ENCODE measurements around the gene BCKDHB.

The BCKDHB gene

DNA sequence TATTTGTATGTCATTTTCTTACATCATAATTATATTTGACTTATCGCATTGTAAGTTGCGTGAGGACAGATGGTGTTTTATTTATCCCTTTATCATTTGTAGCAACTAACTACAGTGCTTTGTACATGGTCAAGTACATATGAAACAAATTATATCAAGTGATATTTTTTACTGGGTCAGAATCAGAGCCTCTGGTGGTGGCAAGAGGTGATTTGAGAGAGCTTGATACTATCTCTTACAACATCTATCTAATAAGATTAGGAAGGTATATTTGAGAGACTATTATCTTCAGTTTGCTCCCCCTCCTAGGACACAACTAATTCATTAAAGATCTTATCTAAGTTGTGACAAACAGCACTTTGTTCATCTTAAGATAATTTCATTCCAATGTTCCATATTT is 47.7 kb downstream of the BCKDHB start:
- DNase-seq: no peak

- no peak for DNase-seq
Observed at GRCh38 chr6:80156221-80156620, 49.8 kb downstream of the BCKDHB start.

DNA sequence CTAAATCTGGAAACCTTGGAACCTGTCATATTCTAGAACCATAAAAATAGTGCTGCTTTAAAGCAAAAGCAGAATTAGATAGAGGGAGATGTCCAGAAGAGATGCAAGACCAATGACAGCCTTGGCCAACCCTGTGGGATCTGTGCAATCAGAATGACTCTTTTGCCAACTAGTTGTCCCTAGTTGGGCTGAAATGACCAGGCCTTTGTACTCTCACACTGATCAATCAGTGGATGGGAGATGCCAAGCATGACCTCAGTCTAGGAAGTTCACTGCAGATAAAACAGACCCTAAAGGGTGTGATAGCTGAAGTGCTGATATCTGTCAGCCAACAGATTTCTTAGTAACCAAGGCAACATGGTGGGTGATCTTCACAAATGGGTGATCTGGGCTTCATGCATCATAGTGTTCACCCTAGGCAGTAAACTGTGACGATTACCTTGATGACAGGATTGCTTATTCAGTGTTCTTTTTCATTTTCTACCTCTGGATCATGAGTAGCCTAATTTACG is 52.1 kb downstream of the BCKDHB start:
- DNase-seq: no peak

- DNase-seq: no peak
Observed at GRCh38 chr6:80161434-80161833, 55.0 kb downstream of the BCKDHB start.

DNA sequence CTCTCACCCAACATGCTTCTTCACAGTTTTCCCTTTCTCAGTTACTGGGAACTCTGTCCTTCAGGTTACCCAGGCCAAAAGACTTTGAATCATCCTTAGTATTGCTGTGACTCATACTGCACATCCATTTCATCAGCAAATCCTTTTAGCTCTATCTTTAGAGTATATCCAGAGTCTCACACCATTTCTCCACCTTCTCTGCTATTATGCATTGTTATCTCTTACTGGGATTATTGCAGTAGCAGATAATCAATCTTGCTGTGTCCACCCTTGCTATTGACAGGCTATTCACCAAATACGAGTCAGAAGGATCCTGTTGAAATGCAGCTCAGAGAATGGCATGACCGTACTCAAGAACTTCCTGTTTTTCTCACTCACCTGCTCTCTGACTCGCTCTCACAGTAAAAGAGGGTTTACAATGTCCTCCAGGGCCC is 57.3 kb downstream of the BCKDHB start:
- no peak for DNase-seq

DNA sequence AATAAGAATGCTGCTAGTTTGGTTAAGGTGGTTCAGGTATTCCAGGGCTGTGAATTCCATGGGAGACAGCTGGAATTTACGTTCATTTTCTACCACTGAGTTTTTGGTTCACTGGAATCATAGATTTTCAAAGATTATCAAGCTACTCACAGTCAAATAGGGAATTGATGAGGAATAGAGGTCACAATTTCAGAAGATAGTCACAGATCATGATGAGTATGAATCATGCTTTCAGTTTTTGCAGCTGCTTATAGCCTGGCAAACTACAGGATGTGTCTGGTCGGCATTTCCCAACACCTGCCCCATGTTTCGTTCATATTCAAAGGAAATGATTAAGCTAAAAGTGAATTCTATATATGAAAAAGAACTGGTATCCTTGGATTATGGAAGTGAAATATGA is 58.7 kb downstream of the BCKDHB start:
- no peak for DNase-seq

- DNase-seq: no peak
Observed at GRCh38 chr6:80165819-80166218, 59.3 kb downstream of the BCKDHB start.

DNA sequence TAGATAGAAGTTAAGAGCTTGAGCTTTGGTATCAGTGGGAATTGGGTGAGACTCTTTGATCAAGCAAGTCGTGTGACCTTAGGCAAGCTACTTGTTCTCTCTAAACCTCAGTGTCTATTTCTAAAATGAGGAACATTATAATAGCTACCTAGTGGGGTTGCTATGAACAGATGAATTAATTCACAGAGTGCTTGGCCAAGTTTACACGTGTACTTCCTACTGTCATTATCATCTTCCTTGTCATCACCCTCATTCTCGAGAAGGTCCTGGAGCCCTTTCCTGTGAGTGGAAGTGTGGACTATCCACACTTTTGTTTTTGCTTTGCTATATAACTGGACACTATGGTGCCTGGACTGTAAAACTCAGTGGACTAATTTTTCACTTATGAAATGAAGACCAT is 64.0 kb downstream of the BCKDHB start:
- DNase-seq: no peak

DNA sequence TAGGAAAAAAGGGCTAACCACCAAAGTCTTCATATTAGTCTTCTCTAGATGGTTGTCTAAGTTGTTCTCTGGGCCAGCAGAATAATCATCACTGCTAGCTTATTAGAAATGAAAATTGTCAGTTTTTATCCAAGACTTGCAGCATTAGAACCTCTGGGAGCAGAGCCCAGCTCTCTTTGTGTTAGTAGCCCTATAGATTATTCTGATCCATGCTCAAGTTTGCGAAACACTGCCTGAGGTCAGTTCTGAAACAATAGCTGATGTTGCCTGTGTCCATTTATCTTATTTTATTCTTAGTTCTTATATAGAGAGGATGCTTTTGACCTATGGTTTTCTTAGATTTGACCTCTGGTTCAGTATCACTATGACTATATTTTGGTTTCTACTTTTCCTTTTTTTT is 66.9 kb downstream of the BCKDHB start:
- DNase-seq: no peak

GRCh38 chr6:80174900-80175572 is 68.6 kb downstream of the BCKDHB start:
- no peak for DNase-seq

GRCh38 chr6:80179695-80180094 is 73.2 kb downstream of the BCKDHB start:
- DNase-seq: no peak

DNA sequence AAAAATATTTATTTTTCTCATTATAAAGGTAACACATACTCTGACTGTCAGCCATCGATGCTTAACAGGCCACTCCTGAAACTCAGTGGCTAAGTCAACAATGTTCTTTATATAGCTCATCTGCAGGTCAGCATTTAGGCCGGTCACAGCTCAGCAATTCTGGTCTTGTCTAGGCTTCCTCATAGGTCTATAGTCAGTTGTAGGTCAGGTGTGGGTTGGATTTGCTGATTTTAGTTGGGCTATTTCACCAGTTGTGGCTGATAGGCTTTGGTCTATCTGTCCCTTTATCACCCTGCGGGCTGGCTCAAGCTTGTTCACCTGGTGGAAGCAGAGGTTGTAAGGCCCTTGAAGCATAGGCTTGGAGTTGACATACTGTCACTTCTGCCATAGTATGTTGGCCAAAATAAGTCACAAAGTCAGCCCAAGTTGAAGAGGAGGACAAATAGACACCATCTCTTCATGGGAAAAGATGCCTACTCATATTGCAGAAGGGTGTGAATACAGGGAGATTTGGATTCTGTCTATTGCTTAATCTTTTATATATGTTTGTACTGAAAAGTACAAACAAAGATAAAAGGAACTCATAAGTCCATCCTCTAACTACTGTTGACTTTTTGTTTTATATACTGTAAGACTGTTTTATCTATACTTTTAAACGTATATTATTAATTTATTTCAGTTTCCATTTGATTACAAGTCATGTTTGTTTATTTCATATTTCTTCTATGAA is 75.0 kb downstream of the BCKDHB start:
- DNase-seq: no peak

- DNase-seq: no peak
Observed at GRCh38 chr6:80182308-80182707, 75.8 kb downstream of the BCKDHB start.

GRCh38 chr6:80183019-80183795 is 76.7 kb downstream of the BCKDHB start:
- no peak for DNase-seq

GRCh38 chr6:80185492-80185891 is 79.0 kb downstream of the BCKDHB start:
- DNase-seq: no peak

DNA sequence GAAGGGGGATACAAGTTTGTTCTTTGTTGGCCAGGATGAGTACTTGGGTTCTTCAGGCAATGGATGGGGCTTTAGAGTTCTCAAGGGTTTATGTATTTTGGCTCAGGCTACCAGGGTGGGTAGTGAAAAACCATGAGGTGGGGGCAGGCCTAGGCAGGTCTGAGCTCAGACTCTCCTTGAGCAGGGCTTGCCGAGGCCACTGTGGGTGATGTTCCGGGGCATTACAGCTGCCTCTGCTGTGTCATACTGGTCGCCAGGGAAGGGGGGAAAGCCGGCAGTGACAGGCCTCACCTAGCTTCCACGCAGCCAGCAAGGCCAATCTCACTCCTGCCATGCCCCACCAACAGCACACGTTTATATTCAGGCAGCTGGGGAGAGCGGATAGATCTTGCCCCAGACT is 79.6 kb downstream of the BCKDHB start:
- DNase-seq: no peak

GRCh38 chr6:80196906-80197305 is 90.4 kb downstream of the BCKDHB start:
- no peak for DNase-seq

DNA sequence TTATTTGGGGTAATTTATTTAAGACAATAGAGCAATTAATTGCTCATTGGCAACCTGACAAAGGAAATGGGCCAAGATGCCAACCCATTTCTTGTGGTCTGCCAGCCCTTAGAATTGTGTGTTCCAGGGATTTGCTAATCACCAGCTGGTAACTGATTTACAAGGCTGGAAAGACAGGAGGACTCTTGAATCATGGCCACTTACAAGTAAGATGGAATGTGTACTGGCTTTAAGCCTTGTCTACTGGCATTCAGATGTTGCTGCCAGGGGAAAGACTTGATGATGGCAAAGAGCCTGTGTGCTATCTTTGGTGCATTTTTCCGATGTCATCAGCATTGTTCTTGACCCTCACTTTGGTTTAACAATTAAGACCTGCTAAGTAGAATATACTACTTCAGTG is 91.0 kb downstream of the BCKDHB start:
- DNase-seq: no peak

- DNase-seq: no peak
Observed at GRCh38 chr6:80197986-80198385, 91.5 kb downstream of the BCKDHB start.

DNA sequence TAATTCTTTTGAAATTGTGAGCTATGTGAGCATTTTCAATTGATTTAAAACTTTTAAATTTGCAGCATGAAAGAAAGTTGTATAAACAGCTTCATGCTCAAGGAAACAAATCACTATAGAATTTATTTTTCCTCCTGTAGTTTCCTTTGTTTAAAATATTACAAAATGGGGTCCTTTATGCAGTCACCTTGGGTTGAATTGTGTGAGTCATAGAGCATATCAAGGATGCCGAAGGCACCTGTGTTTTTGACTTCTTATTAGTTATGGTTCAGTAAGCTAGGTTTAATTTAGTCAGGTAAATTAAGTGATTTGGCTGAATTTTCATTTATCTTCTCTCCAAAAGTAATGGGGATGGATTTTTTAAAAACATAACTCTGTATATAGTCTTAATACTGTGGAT is 96.8 kb downstream of the BCKDHB start:
- DNase-seq: peak; percentile 40

DNA sequence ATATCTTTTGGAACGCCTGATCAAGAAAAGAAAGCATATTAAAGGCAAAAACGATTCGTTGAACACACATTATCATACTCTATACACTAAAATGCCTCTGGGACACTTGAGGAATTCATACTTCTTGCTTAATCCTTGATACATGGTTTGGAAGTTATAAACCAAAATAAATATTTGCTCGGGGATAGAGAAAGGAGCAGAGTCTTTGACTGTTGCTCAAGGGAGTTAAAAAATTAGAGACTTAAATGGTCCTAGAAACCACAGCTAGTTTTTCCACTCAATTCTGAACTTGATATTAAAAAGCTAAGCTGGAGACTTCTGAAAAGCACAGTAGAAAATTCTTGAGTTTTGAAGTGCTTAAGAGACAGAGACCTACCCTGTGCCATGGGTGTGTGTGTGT is 98.9 kb downstream of the BCKDHB start:
- DNase-seq: no peak

GRCh38 chr6:80206758-80207157 is 100.3 kb downstream of the BCKDHB start:
- DNase-seq: no peak

GRCh38 chr6:80209430-80209829 is 103.0 kb downstream of the BCKDHB start:
- DNase-seq: no peak

DNA sequence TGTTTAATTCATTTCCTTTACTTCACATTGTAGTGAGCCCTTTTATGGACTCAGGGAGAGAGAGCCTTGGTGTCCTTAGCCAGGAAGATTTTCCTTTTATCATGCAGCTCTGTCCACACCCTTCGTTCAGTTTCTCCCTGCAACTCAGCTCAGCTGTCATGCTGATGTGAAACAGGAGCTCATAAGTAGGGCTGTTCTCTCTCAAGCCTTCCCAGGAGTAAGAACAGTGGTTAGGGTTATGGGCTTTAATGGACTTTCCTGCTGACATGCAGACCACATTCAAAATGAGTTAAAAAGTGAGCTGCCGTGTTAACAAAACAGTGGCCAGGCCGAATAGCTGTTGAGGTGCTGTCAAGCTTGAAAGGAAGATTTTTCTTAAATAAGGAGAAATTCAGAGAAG is 104.1 kb downstream of the BCKDHB start:
- DNase-seq: no peak
